NCI-H2029 treated with DMSO at 0.1 percent for 48 hours (cell line): ENCODE measurements around the gene PDE7B.

ENCODE experiments used
- DNase-seq: peaks from one replicate; lab custom pipeline; 2025; lab: John Stamatoyannopoulos, UW

The PDE7B gene

DNA sequence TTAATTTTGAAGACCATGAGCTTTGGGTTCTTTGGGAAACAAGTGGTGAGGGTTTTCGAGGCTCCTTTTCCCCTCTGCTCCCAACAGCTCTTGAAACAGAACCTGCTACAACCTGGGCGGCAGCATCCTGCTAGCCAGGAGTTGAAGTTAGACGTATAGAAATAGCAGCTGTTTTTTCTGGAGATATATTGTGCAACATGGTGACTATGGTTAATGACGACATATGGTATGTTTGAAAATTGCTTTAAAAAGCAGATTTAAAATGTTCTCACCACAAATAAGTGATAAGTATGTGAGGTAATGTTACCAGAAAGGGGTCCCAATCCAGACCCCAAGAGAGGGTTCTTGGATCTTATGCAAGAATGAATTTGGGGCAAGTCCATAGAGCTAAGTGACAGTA, 138.9 kb downstream of the PDE7B start:
- DNase-seq = no peak

DNA sequence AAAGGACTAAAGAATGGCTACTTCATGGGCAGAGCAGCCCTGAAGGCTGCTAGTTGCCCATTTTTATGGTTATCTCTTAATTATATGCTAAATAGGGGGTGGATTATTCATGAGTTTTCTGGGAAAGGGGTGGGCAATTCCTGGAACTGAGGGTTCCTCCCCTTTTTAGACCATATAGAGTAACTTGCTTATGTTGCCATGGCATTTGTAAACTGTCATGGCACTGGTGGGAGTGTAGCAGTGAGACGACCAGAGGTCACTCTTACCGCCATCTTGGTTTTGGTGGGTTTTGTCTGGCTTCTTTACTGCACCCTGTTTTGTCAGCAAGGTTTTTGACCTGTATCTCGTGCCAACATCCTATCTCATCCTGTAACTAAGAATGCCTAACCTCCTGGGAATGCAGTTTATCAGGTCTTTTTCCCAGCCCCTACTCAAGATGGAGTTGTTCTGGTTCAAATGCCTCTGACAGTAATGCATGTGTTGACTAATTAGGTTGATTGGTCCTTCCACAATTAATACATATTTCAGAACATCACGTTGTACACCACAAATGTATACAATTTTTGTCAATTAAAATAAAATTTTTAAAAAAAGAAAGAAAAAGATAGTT, 139.5 kb downstream of the PDE7B start:
- DNase-seq = no peak

DNA sequence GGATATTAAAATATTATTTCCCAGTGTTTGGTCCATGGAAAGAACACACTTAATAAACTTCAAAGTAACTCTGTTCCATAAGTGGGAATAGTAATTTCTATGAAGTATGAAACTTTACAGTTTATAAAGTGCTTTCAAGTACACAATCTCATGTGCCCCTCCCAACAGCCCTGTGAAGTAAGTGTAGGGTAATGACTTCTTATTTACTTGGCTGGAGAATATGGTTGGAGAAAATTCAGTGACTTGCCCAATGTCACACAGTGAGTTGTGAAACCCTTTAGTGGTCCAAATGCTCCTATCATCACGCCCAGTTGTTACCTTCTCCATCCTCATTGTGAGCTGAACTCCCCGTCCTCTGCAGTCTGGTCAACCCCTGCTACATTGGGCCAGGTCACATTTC, 141.2 kb downstream of the PDE7B start:
- no peak for DNase-seq

DNA sequence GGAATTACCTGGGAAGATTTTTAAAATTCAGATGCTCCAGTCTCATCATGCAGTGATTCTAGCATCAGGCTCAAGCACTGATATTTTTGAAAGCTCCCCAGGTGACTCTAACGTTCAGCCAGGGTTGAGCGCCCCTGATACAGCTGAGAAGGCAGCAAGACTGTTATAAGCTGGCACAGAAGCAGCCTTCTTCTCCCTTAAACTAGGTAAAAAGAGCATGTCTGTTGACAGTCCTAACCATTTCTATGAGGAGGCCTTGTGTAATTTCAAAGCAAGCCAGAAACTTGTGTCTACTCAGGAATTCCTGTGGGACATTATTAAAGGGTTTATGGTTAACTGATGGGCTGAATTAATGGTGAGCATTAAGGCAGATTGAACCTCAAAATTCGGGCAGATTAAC, 141.9 kb downstream of the PDE7B start:
- DNase-seq = no peak

DNA sequence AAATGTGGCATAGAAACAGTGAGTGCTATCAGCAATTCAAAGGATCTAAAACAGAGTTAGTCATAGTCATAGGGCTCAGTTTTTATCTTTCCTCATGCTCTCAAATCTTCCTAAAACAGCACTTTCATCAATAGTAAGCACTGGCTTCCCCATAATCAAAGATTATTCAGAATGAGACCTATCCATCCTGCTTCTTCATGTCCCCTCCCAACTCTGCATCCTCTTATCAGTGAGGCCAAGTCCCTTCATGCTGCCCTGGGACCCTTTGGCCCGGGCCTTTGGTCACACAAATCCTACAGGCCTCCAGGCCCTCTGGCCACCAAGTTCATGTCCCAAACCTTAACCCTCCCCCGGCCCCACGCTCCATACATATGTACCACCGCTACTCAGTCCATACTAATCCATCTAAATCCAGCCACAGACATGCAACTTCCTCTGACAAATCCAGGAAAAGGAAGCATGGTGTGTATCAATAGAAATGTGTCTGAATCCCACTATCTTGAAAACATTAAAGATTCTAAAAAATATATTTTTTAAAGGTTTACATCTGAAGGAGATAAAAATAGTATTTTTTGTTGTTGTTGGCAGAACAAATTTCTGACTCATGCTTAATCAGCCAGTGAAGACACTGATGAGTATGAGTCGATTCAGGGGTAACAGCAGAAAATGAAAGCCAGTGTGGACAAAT, 143.5 kb downstream of the PDE7B start:
- no peak for DNase-seq

DNA sequence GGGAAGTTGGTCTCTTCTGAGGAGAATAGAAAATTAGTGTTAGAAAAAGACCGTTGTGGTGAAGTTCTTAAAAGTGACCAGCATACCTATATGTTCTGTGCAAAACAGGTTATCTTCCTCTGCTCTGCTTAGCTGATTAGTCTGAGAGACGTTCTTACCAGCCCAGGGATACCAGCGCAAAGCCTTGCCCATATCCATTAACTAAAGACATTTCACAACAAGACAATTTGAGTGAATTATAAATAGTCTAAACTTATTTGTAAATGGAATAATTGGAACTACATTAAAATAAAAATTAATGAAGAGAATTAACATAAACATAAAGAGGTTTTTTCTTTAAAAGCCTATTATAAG, 144.0 kb downstream of the PDE7B start:
- DNase-seq = no peak

DNA sequence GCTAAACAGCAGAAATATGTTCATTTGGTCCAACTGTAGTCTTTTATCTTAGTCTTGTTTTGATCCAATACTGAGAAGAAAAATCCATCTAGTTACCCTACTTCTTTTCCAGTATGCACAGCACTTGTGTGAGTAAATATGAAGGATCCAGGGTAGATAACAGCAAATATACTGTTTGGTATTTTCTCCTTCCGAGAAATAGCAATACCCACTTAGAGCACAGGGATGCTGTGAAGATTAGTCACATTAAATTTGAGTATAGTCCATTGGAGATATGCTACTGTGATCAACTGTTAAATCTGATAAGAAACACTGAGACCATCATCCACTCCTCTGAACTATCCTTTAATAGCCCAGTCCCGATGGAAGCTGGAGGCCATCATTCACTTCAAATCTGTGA, 145.2 kb downstream of the PDE7B start:
- no peak for DNase-seq

DNA sequence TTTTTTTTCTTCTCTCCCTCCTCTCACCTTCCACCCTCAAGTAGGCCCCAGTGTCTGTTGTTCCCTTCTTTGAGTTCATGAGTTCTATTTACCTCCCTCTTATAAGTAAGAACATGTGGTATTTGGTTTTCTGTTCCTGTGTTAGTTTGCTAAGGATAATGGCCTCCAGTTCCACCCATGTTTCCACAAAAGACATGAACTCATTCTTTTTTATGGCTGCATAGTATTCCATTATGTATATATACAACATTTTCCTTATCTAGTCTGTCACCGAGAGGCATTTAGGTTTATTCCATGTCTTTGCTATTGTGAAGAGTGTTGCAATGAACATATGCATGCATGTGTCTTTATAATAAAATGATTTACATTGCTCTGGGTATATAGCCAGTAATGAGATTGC, 147.9 kb downstream of the PDE7B start:
- no peak for DNase-seq

DNA sequence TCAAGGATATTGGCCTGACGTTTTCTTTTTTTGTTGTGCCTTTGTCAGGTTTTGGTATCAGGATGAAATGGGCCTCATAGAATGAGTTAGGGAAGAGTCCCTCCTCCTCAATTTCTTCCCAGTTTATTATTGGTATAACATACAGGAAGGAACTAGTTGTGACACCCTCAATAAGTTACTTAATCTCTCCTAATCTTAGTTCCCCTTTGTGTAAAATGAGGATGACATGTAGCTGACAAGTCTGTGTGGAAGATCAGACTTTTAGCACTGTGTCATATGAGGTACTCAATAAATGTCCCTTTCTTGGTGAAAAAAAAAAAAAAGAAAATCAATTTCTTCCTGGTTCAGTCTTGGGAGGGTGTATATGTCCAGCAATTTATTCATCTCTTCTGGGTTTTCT, 155.8 kb downstream of the PDE7B start:
- no peak for DNase-seq

DNA sequence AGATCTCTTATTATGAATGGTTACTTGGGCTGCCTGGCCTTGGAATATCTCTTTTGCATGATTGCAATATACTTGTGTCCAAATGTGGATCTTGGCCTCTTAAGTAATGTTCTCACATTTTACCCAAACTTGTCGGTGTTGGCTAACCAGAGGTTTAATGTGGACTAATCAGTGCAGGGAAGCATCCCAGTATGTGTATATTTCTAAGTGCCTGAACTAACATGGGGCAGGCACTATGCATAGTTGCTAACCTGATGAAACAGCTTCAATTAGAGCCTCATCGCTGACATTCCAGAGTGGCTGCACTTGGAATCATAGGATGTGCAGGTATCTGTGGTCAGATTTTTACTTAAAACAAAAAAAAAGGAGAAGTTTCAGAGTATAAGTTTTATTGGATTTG, 160.0 kb downstream of the PDE7B start:
- DNase-seq = no peak

DNA sequence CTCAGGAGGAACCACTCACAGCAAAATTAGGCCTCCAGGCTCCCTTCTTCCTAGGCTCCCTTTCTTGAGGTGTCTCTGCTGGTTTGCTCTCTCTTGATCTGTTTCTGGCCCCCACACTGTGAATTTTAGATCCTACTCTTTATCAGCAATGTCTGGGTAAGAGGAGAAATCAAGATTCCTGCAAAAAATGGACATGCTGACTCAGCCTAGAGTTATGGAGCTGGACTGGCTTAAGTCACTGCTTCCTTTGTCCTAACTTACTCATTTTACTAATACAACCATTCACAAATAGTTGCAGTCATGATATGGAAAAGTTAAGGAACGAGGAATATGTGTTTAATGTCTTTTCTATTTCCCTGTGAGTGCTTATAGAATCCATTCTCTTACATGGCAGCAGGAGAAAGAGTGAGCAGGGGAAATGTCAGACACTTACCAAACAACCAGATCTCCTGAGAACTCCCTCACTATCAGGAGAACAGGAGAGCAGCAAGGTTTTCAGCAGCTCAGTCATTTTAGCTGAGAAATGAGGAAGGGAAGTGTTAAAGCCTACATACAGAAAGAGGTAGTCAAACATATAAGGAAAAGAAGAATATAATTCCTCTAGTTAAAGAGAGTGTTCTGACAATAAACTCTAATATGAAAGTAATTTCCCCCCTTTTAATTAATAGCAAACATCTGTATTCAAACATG, 160.8 kb downstream of the PDE7B start:
- DNase-seq = no peak

DNA sequence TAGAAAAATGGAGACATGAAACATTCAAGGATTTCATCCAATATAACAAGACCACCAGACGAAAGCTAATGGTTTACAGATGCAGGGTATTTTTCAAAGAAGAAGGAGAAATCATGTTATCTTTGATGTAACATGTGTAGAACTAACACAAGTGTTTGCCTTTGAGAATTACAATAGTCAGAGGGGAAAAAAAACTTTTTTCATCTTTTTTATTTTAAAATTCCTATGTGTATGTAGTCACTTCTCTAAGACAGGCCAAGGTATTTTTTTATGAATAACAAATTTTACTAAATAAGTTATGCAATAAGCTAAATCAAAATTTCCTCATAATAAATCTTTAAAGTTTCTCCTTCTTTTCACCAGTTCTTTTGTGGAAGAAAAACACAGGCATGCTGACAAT, 161.4 kb downstream of the PDE7B start:
- no peak for DNase-seq

DNA sequence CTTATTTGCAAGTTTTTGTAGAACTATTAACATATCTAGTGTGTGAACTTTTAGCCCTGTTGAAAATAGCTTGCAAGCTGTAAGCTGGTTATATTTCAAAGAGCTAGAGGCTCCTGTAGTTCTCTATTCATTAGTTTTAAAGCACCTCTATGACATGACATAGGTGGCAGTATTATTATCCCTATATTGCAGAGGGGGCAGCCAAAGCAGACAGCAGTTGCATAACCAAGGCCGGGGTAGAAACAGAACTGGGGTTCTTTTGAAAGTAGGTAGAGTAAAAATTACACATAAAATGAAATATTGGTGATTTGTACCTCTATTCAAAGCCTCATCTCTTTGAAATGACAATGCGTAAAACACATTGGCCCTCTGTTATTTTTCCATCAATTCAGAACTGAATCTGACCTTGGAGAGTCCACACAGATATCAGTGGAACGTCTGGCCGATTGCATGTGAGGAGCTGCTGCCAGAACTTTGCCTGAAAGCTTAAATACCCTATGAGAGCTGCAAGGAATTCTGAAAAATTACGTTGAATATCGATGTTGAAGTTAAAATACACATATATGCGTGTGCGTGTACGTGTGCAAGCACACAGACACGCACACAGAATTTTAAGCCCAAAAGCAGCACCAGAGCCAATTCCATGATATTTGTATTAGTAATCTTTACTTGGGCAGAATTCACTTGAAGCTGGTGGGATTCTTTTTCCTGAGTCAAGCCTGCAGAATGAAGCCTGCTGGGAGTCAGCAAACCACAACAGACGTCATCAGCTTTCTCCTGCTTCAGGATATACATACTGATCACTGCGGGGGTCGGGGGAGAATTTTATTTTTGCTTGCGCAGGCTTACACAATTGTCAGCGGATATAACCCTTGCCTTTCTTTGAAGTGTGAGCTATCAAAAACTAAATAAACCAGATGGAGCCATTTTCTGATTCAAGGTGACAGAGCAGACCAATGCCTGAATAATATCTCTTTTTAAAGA, 163.2 kb downstream of the PDE7B start:
- no peak for DNase-seq

DNA sequence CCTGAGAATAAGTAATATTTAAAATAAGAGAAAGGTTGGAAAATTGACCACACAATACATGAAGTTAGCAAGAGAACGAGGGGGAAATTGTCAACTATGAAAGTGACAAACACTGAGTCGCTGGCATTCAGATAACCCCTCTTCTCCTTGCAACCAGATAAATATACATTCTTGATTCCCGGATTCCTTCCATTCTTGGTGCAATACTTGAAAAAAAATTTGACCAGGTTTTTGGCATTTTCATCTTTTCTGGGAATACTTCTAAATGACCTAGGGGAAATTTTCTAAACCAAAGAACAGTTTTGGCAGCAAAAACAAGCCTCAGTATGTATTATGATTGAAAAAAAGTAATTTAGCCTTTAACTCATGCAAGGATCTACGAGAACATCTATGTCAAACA, 164.0 kb downstream of the PDE7B start:
- DNase-seq = no peak

DNA sequence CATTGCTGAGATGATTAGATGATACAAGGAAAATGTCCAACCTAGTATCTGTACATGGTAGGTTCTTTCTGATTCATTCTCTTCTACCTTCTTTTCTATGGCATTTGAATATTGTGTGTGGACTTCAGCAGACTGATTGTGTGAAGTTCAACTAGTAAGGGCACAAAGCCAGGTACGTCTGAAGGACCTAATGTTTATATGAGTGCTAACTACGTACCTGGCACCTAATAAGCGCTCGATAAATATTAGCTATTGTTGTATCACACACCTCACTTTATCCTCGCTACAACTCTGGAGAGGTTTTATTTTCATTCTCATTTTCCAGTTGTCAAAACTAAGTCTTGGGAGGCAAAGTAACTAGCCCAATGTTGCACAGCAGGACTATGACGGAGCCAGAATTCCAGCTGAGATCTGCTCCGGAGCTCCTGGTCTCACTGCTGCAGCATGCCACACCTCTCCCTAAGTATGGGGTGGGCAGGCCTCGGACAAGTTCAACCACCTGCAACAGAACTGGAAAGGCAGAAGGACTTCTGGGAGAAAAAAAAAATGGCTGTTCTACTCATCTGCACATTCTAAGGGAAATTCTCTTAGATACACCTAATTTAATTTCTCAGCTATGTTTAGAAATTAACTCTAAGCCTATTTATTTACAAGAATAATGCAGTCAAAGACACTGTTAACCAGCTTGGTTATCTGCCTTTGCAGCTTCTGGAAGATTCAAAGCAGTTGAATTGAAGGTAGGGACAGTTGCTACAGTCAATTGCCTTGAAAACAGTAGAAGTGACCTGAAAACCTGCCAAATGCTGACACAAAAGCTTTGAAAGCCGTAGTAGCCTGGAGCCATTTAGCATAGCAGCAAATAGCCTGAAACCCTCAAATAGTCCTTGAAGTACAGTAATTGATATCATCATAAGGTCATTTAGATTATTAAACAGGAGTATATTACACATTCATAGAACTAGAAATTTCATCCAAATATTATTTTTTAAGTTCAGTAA, 165.0 kb downstream of the PDE7B start:
- peak; percentile 18 for DNase-seq

DNA sequence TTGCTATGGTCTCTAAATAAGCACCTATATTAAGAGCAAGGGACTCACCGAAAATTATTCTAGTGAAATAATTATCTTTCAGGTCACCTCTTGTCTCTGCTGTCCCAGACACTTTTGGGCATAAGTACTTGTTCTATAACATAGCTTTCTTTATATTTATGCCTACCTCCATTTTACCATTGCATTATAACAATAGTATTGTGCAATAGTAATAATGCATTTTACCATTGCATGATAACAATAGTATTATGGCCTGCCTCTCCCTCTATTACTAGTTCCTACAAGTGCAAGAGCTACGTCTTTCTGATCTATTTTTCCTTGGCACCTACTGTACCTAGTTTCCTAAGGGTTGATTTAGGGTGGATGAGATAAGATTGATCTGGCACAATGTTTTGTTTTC, 169.2 kb downstream of the PDE7B start:
- DNase-seq = no peak

DNA sequence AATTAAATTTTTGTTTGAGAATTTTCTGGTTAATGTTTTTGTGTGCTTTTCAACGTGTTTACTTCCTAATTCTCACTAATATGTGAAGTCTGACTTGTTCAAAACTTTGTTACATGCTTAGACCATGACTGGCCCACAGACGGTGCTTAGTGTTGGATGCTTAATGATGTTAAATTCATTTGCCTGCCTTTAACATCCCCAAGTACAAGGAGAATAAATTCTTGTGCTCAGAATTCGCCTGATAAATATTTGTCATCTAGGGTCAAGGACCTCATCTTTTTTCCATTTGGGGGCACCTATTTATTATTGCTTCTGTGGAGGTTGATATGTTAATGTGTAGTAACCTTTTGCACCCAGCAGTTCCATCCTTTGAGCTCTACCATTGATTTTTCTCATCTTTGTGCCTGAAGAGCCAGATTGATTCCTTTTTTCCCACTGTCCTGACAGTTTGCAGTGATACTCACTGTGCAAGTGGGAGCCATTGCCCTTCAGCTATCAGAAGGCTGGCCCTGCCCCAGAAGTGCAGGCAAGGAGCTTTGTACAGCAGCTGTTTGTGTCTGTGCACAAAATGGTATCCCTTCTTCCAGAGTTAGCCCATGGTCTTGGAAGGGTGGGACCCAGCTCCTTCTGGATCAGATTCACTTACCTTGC, 170.8 kb downstream of the PDE7B start:
- no peak for DNase-seq

DNA sequence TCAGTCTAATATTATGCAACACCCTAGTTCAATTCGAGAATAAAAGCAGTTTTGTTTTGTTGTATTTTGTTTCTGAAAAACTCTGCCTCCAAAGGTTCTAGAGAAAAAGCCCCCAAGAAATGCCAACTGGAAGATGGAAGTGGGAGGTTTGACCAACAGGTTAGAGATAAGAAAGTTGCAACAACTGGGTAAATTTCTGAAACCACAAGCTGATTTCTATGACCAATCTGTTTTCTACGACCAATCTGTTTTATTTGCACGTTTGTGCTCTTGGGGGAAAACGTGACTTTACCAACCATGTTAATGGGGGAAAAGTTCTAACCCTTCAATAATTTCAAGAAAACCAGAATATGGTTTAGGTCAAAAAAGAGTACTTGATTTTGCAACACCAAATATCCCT, 173.2 kb downstream of the PDE7B start:
- DNase-seq = no peak

DNA sequence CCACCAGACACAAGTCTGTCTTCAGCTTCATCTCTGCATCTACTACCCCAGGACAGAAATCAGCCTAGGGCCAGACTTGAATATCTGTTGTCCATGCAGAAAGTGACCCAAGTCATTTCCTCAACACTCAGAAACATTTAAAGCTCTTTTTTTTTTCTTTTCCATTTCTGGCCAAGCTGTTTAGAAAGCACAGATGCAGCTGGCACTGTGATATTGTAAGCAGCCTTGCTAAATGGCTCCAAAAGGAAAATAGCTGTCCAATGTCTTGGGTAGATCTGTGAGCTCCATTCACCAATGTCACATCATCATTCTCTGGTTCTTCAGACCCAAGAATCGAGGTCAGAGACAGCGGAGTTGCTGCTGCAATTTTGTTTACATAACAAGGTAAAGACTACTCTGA, 174.2 kb downstream of the PDE7B start:
- no peak for DNase-seq

DNA sequence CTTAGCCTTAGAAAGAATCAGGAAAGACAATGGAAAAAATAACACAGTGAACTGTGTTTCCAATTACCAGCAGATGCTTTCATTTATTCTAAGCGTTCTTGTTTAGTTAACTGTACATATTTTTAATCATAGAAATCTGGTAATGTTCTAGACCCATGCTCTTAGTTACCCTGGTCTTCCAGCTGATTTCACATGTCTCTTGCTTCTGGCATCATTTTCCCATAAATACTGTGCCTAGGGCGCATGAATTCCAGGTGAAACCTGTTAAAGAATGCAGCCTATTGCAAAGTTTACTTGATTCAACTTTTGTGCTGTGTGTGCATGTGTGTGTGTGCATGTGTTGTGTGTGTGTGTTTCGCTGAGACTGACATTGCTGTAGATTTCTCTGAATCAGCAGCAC, 178.6 kb downstream of the PDE7B start:
- DNase-seq = no peak

DNA sequence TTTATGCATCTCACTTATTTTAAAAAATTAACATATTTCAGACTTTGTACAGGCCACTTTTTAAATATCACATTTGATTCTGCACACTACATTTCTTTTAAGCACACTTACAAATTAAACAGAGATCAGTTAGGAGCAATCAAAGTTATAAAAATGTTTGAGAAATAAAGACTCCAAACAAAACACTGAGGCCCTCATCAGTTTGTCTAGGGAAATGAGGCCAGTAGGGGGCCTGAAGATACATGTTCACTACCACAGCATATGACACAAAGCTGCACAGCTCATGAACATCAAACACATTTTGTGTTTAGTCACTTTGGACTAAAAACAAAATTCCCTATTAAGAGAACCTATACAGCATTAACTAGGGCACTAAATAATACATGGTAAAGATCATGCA, 180.5 kb downstream of the PDE7B start:
- DNase-seq = no peak
